Measurements from ENCODE around the gene PPP2R5D.
"Not testable (repeated sequence)": the region's sequence is repeated elsewhere in the genome, so short reads cannot be mapped to it uniquely, and the experiment has no call there.

The PPP2R5D gene

DNA sequence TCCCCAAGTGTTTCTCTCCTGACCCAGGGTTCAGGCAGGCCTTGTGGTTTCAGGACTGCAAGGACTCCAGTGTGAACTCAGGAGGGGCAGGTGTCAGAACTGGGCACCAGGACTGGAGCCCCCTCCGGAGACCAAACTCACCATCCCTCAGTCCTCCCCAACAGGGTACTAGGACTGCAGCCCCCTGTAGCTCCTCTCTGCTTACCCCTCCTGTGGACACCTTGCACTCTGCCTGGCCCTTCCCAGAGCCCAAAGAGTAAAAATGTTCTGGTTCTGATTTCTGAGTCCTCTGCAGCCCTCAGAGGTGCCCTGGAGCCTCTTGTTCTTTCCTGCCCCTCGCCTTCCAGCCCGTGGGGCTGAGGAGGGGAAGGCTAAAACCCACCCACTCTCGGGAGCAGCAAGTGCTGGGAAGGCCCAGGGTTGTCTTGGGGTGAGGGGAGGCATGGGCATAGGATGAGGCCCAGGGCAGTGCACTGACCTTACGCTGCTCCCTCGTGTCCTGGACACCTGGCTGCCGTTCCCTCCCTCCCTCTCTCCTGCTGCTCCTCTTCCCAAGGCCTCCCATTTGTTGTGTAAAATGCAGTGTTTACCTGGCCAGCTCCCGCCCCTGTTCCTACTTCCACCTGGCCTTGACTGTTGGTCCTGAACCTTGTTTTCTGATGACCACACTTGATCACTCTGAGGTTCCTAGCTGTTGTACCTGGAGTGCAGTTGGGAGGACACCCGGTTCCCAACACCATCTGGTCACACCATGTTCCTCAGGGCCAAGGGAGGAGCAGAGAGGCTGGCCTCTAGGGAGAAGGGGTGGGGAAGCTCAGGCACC, 45.2 kb upstream of the PPP2R5D start:
- no peak for DNase-seq (ENCODE audit: extremely low read depth, insufficient read length)
- Histone ChIP-seq H3K4me3 (replicated peaks; ENCODE audit: low read depth, low read length) (no peak overlapping the region), H3K27me3 (replicated peaks; ENCODE audit: control insufficient read depth, insufficient read depth, low read length) (no peaks in the 10 kb centered on the region), H3K36me3 (ENCODE audit: control insufficient read depth, insufficient read depth, low read length) (peaks cover 52% of the 10 kb centered on the region)
- no peak for TF ChIP-seq CTCF (IDR thresholded peaks at IDR 0.05; ENCODE audit: insufficient read depth, low read length, poor library complexity, severe bottlenecking)

GRCh38 chr6:42939810-42940167, 44.6 kb upstream of the PPP2R5D start:
- Histone ChIP-seq H3K27me3 (replicated peaks; ENCODE audit: control insufficient read depth, insufficient read depth, low read length) (no peaks in the 10 kb centered on the region), H3K36me3 (ENCODE audit: control insufficient read depth, insufficient read depth, low read length) (peaks cover 49% of the 10 kb centered on the region), H3K4me3 (replicated peaks; ENCODE audit: low read depth, low read length) (no peak overlapping the region)
- TF ChIP-seq CTCF (IDR thresholded peaks at IDR 0.05; ENCODE audit: insufficient read depth, low read length, poor library complexity, severe bottlenecking), result no peak
- DNase-seq (ENCODE audit: extremely low read depth, insufficient read length), result no peak

- Histone ChIP-seq H3K4me3 (replicated peaks; ENCODE audit: low read depth, low read length) (no peak overlapping the region), H3K27me3 (replicated peaks; ENCODE audit: control insufficient read depth, insufficient read depth, low read length) (no peaks in the 10 kb centered on the region), H3K36me3 (ENCODE audit: control insufficient read depth, insufficient read depth, low read length) (peaks cover 48% of the 10 kb centered on the region)
- no peak for DNase-seq (ENCODE audit: extremely low read depth, insufficient read length)
- TF ChIP-seq CTCF (IDR thresholded peaks at IDR 0.05; ENCODE audit: insufficient read depth, low read length, poor library complexity, severe bottlenecking), result no peak
These were observed 43.8 kb upstream of the PPP2R5D start for GRCh38 chr6:42940493-42941045.

DNA sequence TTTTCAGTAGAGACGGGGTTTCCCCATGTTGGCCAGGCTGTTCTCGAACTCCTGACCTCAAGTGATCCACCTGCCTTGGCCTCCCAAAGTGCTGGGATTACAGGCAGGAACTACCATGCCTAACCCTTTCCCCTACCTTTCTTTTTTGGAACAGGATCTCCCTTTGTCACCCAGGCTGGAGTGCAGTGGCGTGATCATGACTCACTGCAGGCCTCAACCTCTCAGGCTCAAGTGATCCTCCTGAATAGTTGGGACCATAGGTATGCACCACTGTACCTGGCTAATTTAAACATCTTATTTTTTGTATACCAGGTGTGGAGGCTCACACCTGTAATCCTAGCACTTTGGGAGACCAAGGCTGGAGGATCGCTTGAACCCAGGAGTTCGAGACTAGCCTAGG, 43.0 kb upstream of the PPP2R5D start:
- H3K27me3 ChIP-seq (replicated peaks; ENCODE audit: control insufficient read depth, insufficient read depth, low read length); H3K4me3 ChIP-seq (replicated peaks; ENCODE audit: low read depth, low read length); DNase-seq (ENCODE audit: extremely low read depth, insufficient read length): not testable (repeated sequence)
- H3K36me3 ChIP-seq (ENCODE audit: control insufficient read depth, insufficient read depth, low read length), result peaks cover 42% of the 10 kb centered on the region

DNA sequence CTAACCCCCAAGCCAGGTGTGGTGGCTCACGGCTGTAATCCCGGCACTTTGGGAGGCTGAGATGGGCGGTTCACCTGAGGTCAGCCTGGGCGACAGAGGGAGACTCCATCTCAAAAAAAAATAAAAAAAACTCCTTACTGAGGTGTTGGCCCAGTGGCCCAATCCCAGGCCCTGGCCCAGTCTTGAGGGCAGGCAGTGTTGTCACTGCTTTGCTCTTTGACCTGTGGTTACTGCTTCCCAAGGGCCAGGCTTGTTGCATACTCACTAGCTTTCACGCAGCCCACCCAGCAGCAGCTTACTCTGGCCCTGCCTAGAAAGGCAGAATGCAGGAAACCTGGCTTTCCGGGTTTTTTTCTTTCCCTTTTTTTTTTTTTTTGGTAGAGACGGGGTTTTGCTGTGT, 41.9 kb upstream of the PPP2R5D start:
- Histone ChIP-seq H3K27me3 (replicated peaks; ENCODE audit: control insufficient read depth, insufficient read depth, low read length) (no peaks in the 10 kb centered on the region), H3K4me3 (replicated peaks; ENCODE audit: low read depth, low read length) (no peak overlapping the region), H3K36me3 (ENCODE audit: control insufficient read depth, insufficient read depth, low read length) (peaks cover 37% of the 10 kb centered on the region)
- no peak for DNase-seq (ENCODE audit: extremely low read depth, insufficient read length)
- TF ChIP-seq CTCF (IDR thresholded peaks at IDR 0.05; ENCODE audit: insufficient read depth, low read length, poor library complexity, severe bottlenecking), result no peak

- no peaks in the 10 kb centered on the region for H3K27me3 ChIP-seq (replicated peaks; ENCODE audit: control insufficient read depth, insufficient read depth, low read length)
- H3K4me3 ChIP-seq (replicated peaks; ENCODE audit: low read depth, low read length), result no peak overlapping the region
- TF ChIP-seq CTCF (IDR thresholded peaks at IDR 0.05; ENCODE audit: insufficient read depth, low read length, poor library complexity, severe bottlenecking), result no peak
- H3K36me3 ChIP-seq (ENCODE audit: control insufficient read depth, insufficient read depth, low read length), result peaks cover 4% of the 10 kb centered on the region
- DNase-seq (ENCODE audit: extremely low read depth, insufficient read length), result no peak
These were observed 36.4 kb upstream of the PPP2R5D start for GRCh38 chr6:42947950-42948349.

Data from GM06990 (cell line).